Measurements from ENCODE around the gene KRTAP24-1.
A peak's percentile ranks its signal among the peaks of the same experiment; 100 is the strongest.

- TF ChIP-seq, protein P1, sequence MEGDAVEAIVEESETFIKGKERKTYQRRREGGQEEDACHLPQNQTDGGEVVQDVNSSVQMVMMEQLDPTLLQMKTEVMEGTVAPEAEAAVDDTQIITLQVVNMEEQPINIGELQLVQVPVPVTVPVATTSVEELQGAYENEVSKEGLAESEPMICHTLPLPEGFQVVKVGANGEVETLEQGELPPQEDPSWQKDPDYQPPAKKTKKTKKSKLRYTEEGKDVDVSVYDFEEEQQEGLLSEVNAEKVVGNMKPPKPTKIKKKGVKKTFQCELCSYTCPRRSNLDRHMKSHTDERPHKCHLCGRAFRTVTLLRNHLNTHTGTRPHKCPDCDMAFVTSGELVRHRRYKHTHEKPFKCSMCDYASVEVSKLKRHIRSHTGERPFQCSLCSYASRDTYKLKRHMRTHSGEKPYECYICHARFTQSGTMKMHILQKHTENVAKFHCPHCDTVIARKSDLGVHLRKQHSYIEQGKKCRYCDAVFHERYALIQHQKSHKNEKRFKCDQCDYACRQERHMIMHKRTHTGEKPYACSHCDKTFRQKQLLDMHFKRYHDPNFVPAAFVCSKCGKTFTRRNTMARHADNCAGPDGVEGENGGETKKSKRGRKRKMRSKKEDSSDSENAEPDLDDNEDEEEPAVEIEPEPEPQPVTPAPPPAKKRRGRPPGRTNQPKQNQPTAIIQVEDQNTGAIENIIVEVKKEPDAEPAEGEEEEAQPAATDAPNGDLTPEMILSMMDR (conservative IDR thresholded peaks at IDR 0.05): peak; percentile 51
- no peak for TF ChIP-seq EZH2 (IDR thresholded peaks at IDR 0.05; ENCODE audit: low read depth)
Measured at GRCh38 chr21:30257773-30258172, 25.0 kb downstream of the KRTAP24-1 start.

All from PC-9 (cell line).